Natural killer cell (primary cell): ENCODE data around the gene SMIM5. TPM values are rescaled to one million over a fixed set of nuclear protein-coding genes. Genes with fewer than 3 reads are reported as not detected.

Source experiments
- ATAC-seq, 3 donors: fragments of 150-1000 bp in 2 of 3; fragments of 200-7000 bp in 1 of 3; cut with Tn5 transposase; 1 replicate in 1 of 3; 2 replicates in 2 of 3; pipeline ENCODE4 v1.10.0; 2021; ENCODE audit warnings: mild to moderate bottlenecking in 2 of 3, moderate library complexity in 2 of 3
- DNase-seq, 2 donors: peaks; one replicate each; pipeline versions ENCODE4 v3.0.0 to v3.0.0-alpha.2; 2013 to 2021; ENCODE audit warnings: mixed read lengths in 1 of 2
- H3K27ac ChIP-seq: one replicate; pipeline ENCODE4 v1.5.1; 2013; ENCODE audit warnings: mild to moderate bottlenecking, low read length
- H3K27me3 ChIP-seq: one replicate; pipeline ENCODE4 v1.6.1; 2013; ENCODE audit warnings: low read length; ENCODE audit not compliant: control insufficient read depth, insufficient read depth
- H3K36me3 ChIP-seq: one replicate; pipeline ENCODE4 v1.6.1; 2013; ENCODE audit warnings: low read length; ENCODE audit not compliant: control insufficient read depth, insufficient read depth
- H3K4me1 ChIP-seq: one replicate; pipeline ENCODE4 v1.6.1; 2013; ENCODE audit warnings: low read length; ENCODE audit not compliant: control insufficient read depth, insufficient read depth
- H3K4me3 ChIP-seq: one replicate; pipeline ENCODE4 v1.5.1; 2013; ENCODE audit warnings: low read length
- H3K9me3 ChIP-seq: one replicate; pipeline ENCODE4 v1.6.1; 2013; ENCODE audit warnings: low read length; ENCODE audit not compliant: control insufficient read depth, insufficient read depth
- H3K27ac Mint-ChIP-seq, 2 donors: one replicate each; pipeline ENCODE4 v1.8.0; 2022; ENCODE audit warnings: mild to moderate bottlenecking in 2 of 2, mixed read lengths in 2 of 2, moderate library complexity in 1 of 2
- H3K27me3 Mint-ChIP-seq, 2 donors: one replicate each; pipeline ENCODE4 v1.8.0; 2022; ENCODE audit warnings: low read depth in 2 of 2, mixed read lengths in 2 of 2
- H3K36me3 Mint-ChIP-seq: one replicate; pipeline ENCODE4 v1.8.0; 2022; ENCODE audit warnings: mixed read lengths
- H3K4me1 Mint-ChIP-seq, 2 donors: one replicate each; pipeline ENCODE4 v1.8.0; 2022; ENCODE audit warnings: mixed read lengths in 2 of 2
- H3K4me3 Mint-ChIP-seq: one replicate; pipeline ENCODE4 v1.8.0; 2022; ENCODE audit warnings: mild to moderate bottlenecking, moderate library complexity, mixed read lengths
- H3K9me3 Mint-ChIP-seq, 2 donors: one replicate each; pipeline ENCODE4 v1.8.0; 2022; ENCODE audit warnings: mixed read lengths in 2 of 2
- CTCF ChIP-seq: fragments of 200-600 bp; IDR thresholded peaks from one replicate; pipeline ENCODE4 v1.8.0; 2022; ENCODE audit warnings: antibody characterized with exemption
- WGBS: methylation state at CpG from one replicate; pipeline ENCODE4 v1.1.7; 2013; ENCODE audit warnings: missing lambda C conversion rate; ENCODE audit not compliant: insufficient coverage; 5-methylcytosine and 5-hydroxymethylcytosine counted together
- intact Hi-C: fragments of 100-400 bp; cut with micrococcal nuclease; formaldehyde crosslinking; loops from one replicate; pipeline ENCODE4 v1.14.2; 2022
- total RNA-seq, 4 donors: library from RNA; stranded (reverse); fragments of 120-200 nt in 1 of 4; gene quantifications; one replicate each; pipeline versions ENCODE4 v1.2.3 to v1.2.4, GENCODE V29; 2013 to 2022

Gene SMIM5
- 1 to 10 TPM in 2 of 3 donors, under 1 TPM in 1; 0.95 to 2.0 (median 1.5) TPM for total RNA-seq
- 3.4 TPM for total RNA-seq (2013)

- TF ChIP-seq CTCF, result peak; percentile 82
- peak; percentile 81 to 88 for DNase-seq
- intact Hi-C loops, result loop anchor here (1.0 kb wide), 2 partner anchors 117 to 207 kb away; no protein-coding TSS in a partner anchor
- ATAC-seq, result peak; percentile 88 to 97 (median 90)
- no peaks in the 10 kb centered on the region for H3K36me3 ChIP-seq
- H3K27ac ChIP-seq, result no peak within 1 kb of the TSS
- no peaks in the 10 kb centered on the region for H3K9me3 ChIP-seq
- H3K27ac Mint-ChIP-seq, result peak within 1 kb of the TSS in 1 of 2 donors; percentile 31
- no peaks in the 10 kb centered on the region for H3K27me3 ChIP-seq
- no peaks in the 10 kb centered on the region for H3K27me3 Mint-ChIP-seq
- no peak within 1 kb of the TSS for H3K4me3 ChIP-seq
- peaks cover 17% of the 10 kb centered on the region for H3K4me1 ChIP-seq
- 27% methylated on average over 19 of the region's 19 CpGs for WGBS
- H3K9me3 Mint-ChIP-seq, result no peaks in the 10 kb centered on the region
- peaks cover 0 to 5% of the 10 kb centered on the region in 2 donors for H3K4me1 Mint-ChIP-seq
- H3K4me3 Mint-ChIP-seq, result no peak within 1 kb of the TSS
- H3K36me3 Mint-ChIP-seq, result no peaks in the 10 kb centered on the region
These were observed at the start of gene SMIM5 for GRCh38 chr17:75632863-75633485. SMIM5 (plus strand) TSS chr17:75633434; CDS start chr17:75640202, 6,768 bp downstream.

GRCh38 chr17:75584849-75585175 lies 48.4 kb upstream of the SMIM5 start:
- Histone ChIP-seq H3K4me1 (peaks cover 27% of the 10 kb centered on the region), H3K9me3 (no peaks in the 10 kb centered on the region), H3K27ac (no peak overlapping the region), H3K4me3 (no peak overlapping the region), H3K27me3 (no peaks in the 10 kb centered on the region), H3K36me3 (no peaks in the 10 kb centered on the region)
- Mint-ChIP-seq H3K9me3 (no peaks in the 10 kb centered on the region), H3K4me3 (no peak overlapping the region), H3K36me3 (no peaks in the 10 kb centered on the region), H3K27me3 (no peaks in the 10 kb centered on the region), H3K27ac (no peak overlapping the region), H3K4me1 (peaks cover 9 to 29% of the 10 kb centered on the region in 2 donors)
- ATAC-seq (no peak), DNase-seq (no peak)
- 94% methylated on average over 7 of the region's 7 CpGs for WGBS
- intact Hi-C loops, result loop anchor here (5.0 kb wide), 2 partner anchors 48 to 68 kb away; partner anchors contain the start of genes CASKIN2 and TSEN54
- TF ChIP-seq CTCF, result no peak

GRCh38 chr17:75587675-75588595 lies 45.3 kb upstream of the SMIM5 start, which contains the start of gene MYO15B:
MYO15B (plus strand) TSS chr17:75587800; CDS start chr17:75588058, 258 bp downstream.
- DNase-seq (peak; percentile 62 to 77), ATAC-seq (peak; percentile 52 to 65 (median 56))
- H3K27me3 ChIP-seq, result no peaks in the 10 kb centered on the region
- Mint-ChIP-seq H3K27me3 (no peaks in the 10 kb centered on the region), H3K27ac (peak within 1 kb of the TSS; percentile 54 to 80), H3K36me3 (no peaks in the 10 kb centered on the region), H3K4me3 (peak within 1 kb of the TSS; percentile 89), H3K4me1 (peaks cover 7 to 25% of the 10 kb centered on the region in 2 donors), H3K9me3 (no peaks in the 10 kb centered on the region)
- peaks cover 5% of the 10 kb centered on the region for H3K36me3 ChIP-seq
- H3K9me3 ChIP-seq, result no peaks in the 10 kb centered on the region
- peak within 1 kb of the TSS; percentile 86 for H3K27ac ChIP-seq
- H3K4me1 ChIP-seq, result peaks cover 30% of the 10 kb centered on the region
- WGBS, result 2% methylated on average over 82 of the region's 82 CpGs
- peak within 1 kb of the TSS; percentile 70 for H3K4me3 ChIP-seq
- intact Hi-C loops, result loop anchor here (1.0 to 5.0 kb wide), 3 partner anchors 51 to 162 kb away; partner anchors contain the start of genes CASKIN2 and TSEN54
- peak; percentile 4 for TF ChIP-seq CTCF
